Endothelial cell of umbilical vein (primary cell): ENCODE results near the gene PDCD1. TPM values are rescaled to one million over a fixed set of nuclear protein-coding genes. Genes with fewer than 3 reads are reported as not detected.

ENCODE experiments used
- BruUV-seq: library from RNA; stranded (reverse); fragments of 400-500 nt; replicated peaks from 2 replicates; lab custom pipeline; 2021; lab: Mats Ljungman, UMichigan
- CTCF ChIA-PET: fragments of 300-600, 350-600 bp; sonication (Branson Sonifier 250); formaldehyde crosslinking; loops from one replicate; lab custom pipeline; 2021; ENCODE audit warnings: antibody characterized with exemption, inconsistent platforms; lab: Charles Lee
- POLR2A ChIA-PET: fragments of 300-600, 350-600 bp; sonication (Branson Sonifier 250); formaldehyde crosslinking; loops from one replicate; lab custom pipeline; 2021; ENCODE audit warnings: antibody characterized with exemption, inconsistent platforms; lab: Charles Lee
- DNase-seq: peaks from one replicate; pipeline ENCODE4 v3.0.0-alpha.2; 2011; ENCODE audit warnings: low read depth, low spot score
- FAIRE-seq: peaks from 2 replicates; lab custom pipeline; 2011; peaks lifted over from hg19 to GRCh38; lab: Jason Lieb, UNC
- H2AFZ ChIP-seq: 2 replicates; pipeline ENCODE4 v1.6.0; 2012; ENCODE audit warnings: low read depth, low read length, control low read depth, inconsistent platforms
- H3K27ac ChIP-seq: 2 replicates; pipeline ENCODE4 v1.5.1; 2011; ENCODE audit warnings: low read depth, mild to moderate bottlenecking, control low read depth, low read length, moderate library complexity; ENCODE audit not compliant: insufficient read depth
- H3K27me3 ChIP-seq, 2 experiments: 2 replicates each; pipeline versions ENCODE4 v1.6.0 to v1.6.1; 2011; ENCODE audit warnings: low read length in 2 of 2, mixed read lengths in 1 of 2; ENCODE audit not compliant: control insufficient read depth in 2 of 2, insufficient read depth in 2 of 2
- H3K36me3 ChIP-seq, 2 experiments: 2 replicates in 1 of 2; 3 replicates in 1 of 2; pipeline ENCODE4 v1.5.1; 2011; ENCODE audit warnings: low read length in 2 of 2, mild to moderate bottlenecking in 1 of 2, moderate library complexity in 1 of 2; ENCODE audit not compliant: control insufficient read depth in 2 of 2, insufficient read depth in 2 of 2; ENCODE audit errors: extremely low read depth in 1 of 2
- H3K4me1 ChIP-seq: 3 replicates; pipeline ENCODE4 v1.5.1; 2011; ENCODE audit warnings: mild to moderate bottlenecking, low read length; ENCODE audit not compliant: control insufficient read depth, insufficient read depth; ENCODE audit errors: extremely low read depth
- H3K4me2 ChIP-seq: 2 replicates; pipeline ENCODE4 v1.6.1; 2011; ENCODE audit warnings: low read length, control low read depth, mixed read lengths; ENCODE audit not compliant: insufficient read depth
- H3K4me3 ChIP-seq, 3 experiments: fragments of 200-600 bp in 1 of 3; sonication (generic), shearing (Covaris generic) in 1 of 3; replicated peaks in 1 of 3; 2 replicates each; pipeline ENCODE4 v1.5.1; 2011 to 2016; ENCODE audit warnings: control low read depth in 3 of 3, low read length in 3 of 3, mild to moderate bottlenecking in 2 of 3, inconsistent platforms in 1 of 3, low read depth in 1 of 3, moderate library complexity in 1 of 3; ENCODE audit not compliant: insufficient read depth in 1 of 3
- H3K79me2 ChIP-seq: 2 replicates; pipeline ENCODE4 v1.6.0; 2012; ENCODE audit warnings: low read length, inconsistent platforms; ENCODE audit not compliant: control insufficient read depth, insufficient read depth
- H3K9ac ChIP-seq: replicated peaks from 2 replicates; pipeline ENCODE3; 2011; ENCODE audit warnings: low read length, control low read depth; ENCODE audit not compliant: insufficient read depth; ENCODE audit errors: extremely low read depth
- H3K9me1 ChIP-seq: replicated peaks from 3 replicates; pipeline ENCODE4 v1.6.0; 2011; ENCODE audit warnings: mild to moderate bottlenecking, low read length; ENCODE audit not compliant: control insufficient read depth, insufficient read depth; ENCODE audit errors: extremely low read depth
- H3K9me3 ChIP-seq: replicated peaks from 2 replicates; pipeline ENCODE4 v1.5.1; 2012; ENCODE audit warnings: low read length, inconsistent platforms; ENCODE audit not compliant: control insufficient read depth, insufficient read depth
- H4K20me1 ChIP-seq: replicated peaks from 2 replicates; pipeline ENCODE3; 2011; ENCODE audit warnings: mild to moderate bottlenecking, low read length; ENCODE audit not compliant: control insufficient read depth, insufficient read depth; ENCODE audit errors: extremely low read depth
- EZH2 ChIP-seq: IDR thresholded peaks from 2 replicates; pipeline ENCODE4 v1.6.1; 2012; ENCODE audit warnings: borderline replicate concordance, low read depth, mild to moderate bottlenecking, moderate library complexity, low read length, inconsistent platforms; ENCODE audit not compliant: severe bottlenecking
- FOS ChIP-seq: IDR thresholded peaks from 2 replicates; pipeline ENCODE4 v1.6.1; 2011; ENCODE audit warnings: mild to moderate bottlenecking, low read length, moderate library complexity, borderline replicate concordance; ENCODE audit not compliant: insufficient read depth
- GATA2 ChIP-seq: IDR thresholded peaks from 2 replicates; pipeline ENCODE4 v1.7.0; 2011; ENCODE audit warnings: low read depth, mild to moderate bottlenecking, moderate library complexity, mixed read lengths, low read length; ENCODE audit not compliant: insufficient read length, insufficient read depth
- JUN ChIP-seq: IDR thresholded peaks from 2 replicates; pipeline ENCODE4 v1.6.1; 2011; ENCODE audit warnings: borderline replicate concordance, low read depth; ENCODE audit not compliant: insufficient read length, insufficient read depth
- MYC ChIP-seq: IDR thresholded peaks from one replicate; pipeline ENCODE4 v1.6.1; 2011; ENCODE audit warnings: mild to moderate bottlenecking, low read depth, low read length
- POLR2A ChIP-seq: IDR thresholded peaks from 2 replicates; pipeline ENCODE4 v1.6.1; 2012; ENCODE audit warnings: low read depth, mild to moderate bottlenecking, control low read depth, low read length
- POLR2AphosphoS5 ChIP-seq: IDR thresholded peaks from 2 replicates; pipeline ENCODE4 v1.6.1; 2012; ENCODE audit warnings: low read depth, mild to moderate bottlenecking, control low read depth, low read length, moderate library complexity; ENCODE audit not compliant: insufficient read depth
- dilution Hi-C: fragments of 300-500 bp; cut with MboI; formaldehyde crosslinking; loops from one replicate; pipeline ENCODE4 v1.15.0; 2019; ENCODE audit warnings: low sequenced_read_pairs; ENCODE audit not compliant: extremely low pct_ligation_motif_present
- intact Hi-C: fragments of 100-400 bp; cut with micrococcal nuclease; formaldehyde crosslinking; loops from one replicate; pipeline ENCODE4 v1.10.0; 2022
- polyA plus RNA-seq, 4 experiments: library from polyadenylated mRNA; depleted of rRNA in 3 of 4; stranded (reverse) in 3 of 4; unstranded in 1 of 4; fragments of >200 nt; gene quantifications; 2 replicates each; pipeline versions ENCODE4 v1.2.1 to v1.2.3, GENCODE V29; 2011 to 2012; ENCODE audit warnings: missing spikeins in 1 of 4
- total RNA-seq: library from RNA; stranded (reverse); gene quantifications from 2 replicates; pipeline ENCODE4 v1.2.3, GENCODE V29; 2021
- TF ChIP-seq, protein P1 (sequence below), 2 donors: IDR thresholded peaks; 1 replicate in 1 of 2; 2 replicates in 1 of 2; pipeline ENCODE4 v1.5.1; 2011; ENCODE audit warnings: low read length in 2 of 2, mild to moderate bottlenecking in 2 of 2, moderate library complexity in 2 of 2, control low read depth in 1 of 2, inconsistent platforms in 1 of 2, low read depth in 1 of 2; ENCODE audit not compliant: insufficient read depth in 1 of 2; ENCODE audit errors: extremely low read depth in 1 of 2
- TF ChIP-seq, protein P2 (sequence below): IDR thresholded peaks from 2 replicates; pipeline ENCODE4 v1.6.1; 2011; ENCODE audit not compliant: insufficient read depth, insufficient read length

Gene PDCD1
- total and polyA plus RNA-seq, 2 donors (not counting 3 experiments of a cell fraction or from before 2014, with no cell fraction given), result not detected

DNA sequence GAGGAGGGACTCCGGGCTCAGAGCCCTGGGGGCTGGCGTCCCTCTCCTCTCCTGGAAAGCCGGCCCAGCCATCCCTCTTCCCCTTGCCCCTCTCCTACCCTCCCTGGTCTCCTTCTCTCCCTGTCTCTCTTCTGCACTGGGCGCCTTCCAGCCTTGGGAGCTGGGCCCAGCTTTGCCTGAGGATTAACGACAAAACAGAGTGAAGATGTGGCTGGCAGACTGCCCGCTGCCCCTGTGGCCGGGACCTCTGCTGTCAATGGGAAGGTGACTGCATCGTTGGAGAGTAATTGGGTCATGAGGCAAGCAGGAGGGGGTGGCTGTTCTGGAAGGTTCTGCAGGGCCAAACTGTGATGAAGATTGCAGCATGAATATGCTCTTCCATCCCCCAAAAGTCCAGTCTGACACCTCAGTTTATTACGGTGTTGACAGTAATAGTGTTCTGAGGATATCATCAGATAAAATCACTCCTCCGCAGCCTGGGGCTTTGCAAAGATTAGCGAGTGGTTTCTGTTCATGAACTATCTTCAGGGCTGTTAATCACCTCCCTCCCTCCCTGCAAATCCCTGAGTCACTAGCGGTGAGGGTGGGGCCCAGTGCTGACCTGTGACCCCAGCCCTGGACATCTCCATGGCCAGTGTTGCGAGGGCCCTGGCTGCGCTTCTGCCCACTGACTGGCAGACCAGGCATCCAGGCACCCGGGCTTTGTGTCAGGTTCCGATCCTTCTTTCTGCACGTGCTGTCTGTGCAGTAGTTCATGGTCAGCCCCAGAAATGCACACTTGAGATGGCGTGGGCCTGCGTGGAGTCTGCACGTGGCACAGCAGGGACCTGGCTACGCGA lies 33.8 kb upstream of the PDCD1 start:
- BruUV-seq, result no TSS peak
- Histone ChIP-seq H3K4me1 (peaks cover 2% of the 10 kb centered on the region), H3K27me3 (no peaks in the 10 kb centered on the region), H3K36me3 (no peaks in the 10 kb centered on the region), H3K9ac (no peak overlapping the region), H2AFZ (no peak overlapping the region), H3K4me2 (no peak overlapping the region), H3K79me2 (no peaks in the 10 kb centered on the region), H4K20me1 (no peaks in the 10 kb centered on the region), H3K9me3 (no peaks in the 10 kb centered on the region), H3K9me1 (no peaks in the 10 kb centered on the region), H3K4me3 (no peak overlapping the region), H3K27ac (no peak overlapping the region)
- CTCF ChIA-PET, result no interaction called here
- POLR2A ChIA-PET, result no interaction called here
- FAIRE-seq (no peak), DNase-seq (no peak)
- TF ChIP-seq EZH2, result no peak
- no peak for TF ChIP-seq FOS
- TF ChIP-seq JUN, result no peak
- TF ChIP-seq, protein P1, sequence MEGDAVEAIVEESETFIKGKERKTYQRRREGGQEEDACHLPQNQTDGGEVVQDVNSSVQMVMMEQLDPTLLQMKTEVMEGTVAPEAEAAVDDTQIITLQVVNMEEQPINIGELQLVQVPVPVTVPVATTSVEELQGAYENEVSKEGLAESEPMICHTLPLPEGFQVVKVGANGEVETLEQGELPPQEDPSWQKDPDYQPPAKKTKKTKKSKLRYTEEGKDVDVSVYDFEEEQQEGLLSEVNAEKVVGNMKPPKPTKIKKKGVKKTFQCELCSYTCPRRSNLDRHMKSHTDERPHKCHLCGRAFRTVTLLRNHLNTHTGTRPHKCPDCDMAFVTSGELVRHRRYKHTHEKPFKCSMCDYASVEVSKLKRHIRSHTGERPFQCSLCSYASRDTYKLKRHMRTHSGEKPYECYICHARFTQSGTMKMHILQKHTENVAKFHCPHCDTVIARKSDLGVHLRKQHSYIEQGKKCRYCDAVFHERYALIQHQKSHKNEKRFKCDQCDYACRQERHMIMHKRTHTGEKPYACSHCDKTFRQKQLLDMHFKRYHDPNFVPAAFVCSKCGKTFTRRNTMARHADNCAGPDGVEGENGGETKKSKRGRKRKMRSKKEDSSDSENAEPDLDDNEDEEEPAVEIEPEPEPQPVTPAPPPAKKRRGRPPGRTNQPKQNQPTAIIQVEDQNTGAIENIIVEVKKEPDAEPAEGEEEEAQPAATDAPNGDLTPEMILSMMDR (IDR thresholded peaks at IDR 0.05; ENCODE audit: extremely low read depth in 1 of 2, insufficient read depth in 1 of 2, low read depth in 1 of 2, low read length in 2 of 2), result no peak
- TF ChIP-seq MYC, result no peak
- no peak for TF ChIP-seq GATA2
- no peak for TF ChIP-seq POLR2AphosphoS5
- no peak for TF ChIP-seq POLR2A
- TF ChIP-seq, protein P2, sequence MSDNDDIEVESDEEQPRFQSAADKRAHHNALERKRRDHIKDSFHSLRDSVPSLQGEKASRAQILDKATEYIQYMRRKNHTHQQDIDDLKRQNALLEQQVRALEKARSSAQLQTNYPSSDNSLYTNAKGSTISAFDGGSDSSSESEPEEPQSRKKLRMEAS, result no peak
- dilution Hi-C loops (no loop called here), intact Hi-C loops (no loop called here)
